A549 (cell line): ENCODE data around the gene XPO6. TPM values are rescaled to one million over a fixed set of nuclear protein-coding genes. Genes with fewer than 3 reads are reported as not detected.

Experiments
- ATAC-seq, 2 experiments: fragments of 200-7000 bp in 1 of 2; fragments of >200 bp in 1 of 2; cut with Nextera tagmentation in 1 of 2; cut with Tn5 transposase in 1 of 2; 3 replicates each; pipeline versions ENCODE4 v1.8.0 to v1.9.1; 2018 to 2020; ENCODE audit warnings: mild to moderate bottlenecking in 1 of 2, moderate library complexity in 1 of 2
- CTCF ChIA-PET: fragments of 300-600 bp; sonication (Branson Sonifier 250); formaldehyde crosslinking; extraction: SDS; loops from one replicate; lab custom pipeline; 2021; ENCODE audit warnings: antibody characterized with exemption, inconsistent platforms; lab: Yijun Ruan, JAX
- POLR2A ChIA-PET: fragments of 350-600 bp; formaldehyde crosslinking; extraction: SDS; loops from one replicate; lab custom pipeline; 2021; ENCODE audit warnings: antibody characterized with exemption, inconsistent platforms; lab: Yijun Ruan, JAX
- DNase-seq, 2 experiments: peaks; one replicate each; pipeline versions ENCODE4 v3.0.0 to v3.0.0-alpha.2; 2011 to 2016; ENCODE audit warnings: low read depth in 1 of 2, low spot score in 1 of 2
- FAIRE-seq: peaks from 2 replicates; lab custom pipeline; 2011; peaks lifted over from hg19 to GRCh38; lab: Jason Lieb, UNC
- H3K27ac ChIP-seq, 2 experiments: fragments of >200 bp; sonication (Bioruptor Twin); formaldehyde crosslinking; 3 replicates each; pipeline ENCODE4 v1.5.1; 2016 to 2017
- H3K4me1 ChIP-seq: fragments of >200 bp; sonication (Bioruptor Twin); formaldehyde crosslinking; 3 replicates; pipeline ENCODE4 v1.6.1; 2016
- H3K4me2 ChIP-seq: fragments of >200 bp; sonication (Bioruptor Twin); formaldehyde crosslinking; 3 replicates; pipeline ENCODE4 v1.6.1; 2016
- H3K4me3 ChIP-seq: fragments of >200 bp; sonication (Bioruptor Twin); formaldehyde crosslinking; 3 replicates; pipeline ENCODE4 v1.5.1; 2016
- H3K9me3 ChIP-seq: fragments of >200 bp; sonication (Bioruptor Twin); formaldehyde crosslinking; 3 replicates; pipeline ENCODE4 v1.6.1; 2016
- CHD4 ChIP-seq: fragments of 200-600 bp; sonication (generic); IDR thresholded peaks from 2 replicates; pipeline ENCODE4 v1.6.1; 2016; ENCODE audit warnings: antibody characterized with exemption, mild to moderate bottlenecking, borderline replicate concordance
- EHF ChIP-seq: fragments of 250-450 bp; sonication (Bioruptor Pico); IDR thresholded peaks from 2 replicates; pipeline ENCODE4 v1.5.0; 2020; ENCODE audit warnings: mild to moderate bottlenecking
- EP300 ChIP-seq, 2 experiments: fragments of >200 bp; sonication (Bioruptor Twin); formaldehyde crosslinking; IDR thresholded peaks; 2 replicates in 1 of 2; 3 replicates in 1 of 2; pipeline ENCODE4 v1.6.1; 2016 to 2017
- ESRRA ChIP-seq: fragments of 150-350 bp; IDR thresholded peaks from 2 replicates; pipeline ENCODE4 v1.6.1; 2014; ENCODE audit warnings: mild to moderate bottlenecking, low read length, borderline replicate concordance
- HOXB13 ChIP-seq: fragments of 250-450 bp; sonication (Bioruptor Pico); IDR thresholded peaks from 2 replicates; pipeline ENCODE4 v1.5.0; 2020; ENCODE audit warnings: low read depth, mild to moderate bottlenecking, moderate library complexity
- HOXB5 ChIP-seq: fragments of 250-450 bp; sonication (Bioruptor Pico); IDR thresholded peaks from 2 replicates; pipeline ENCODE4 v1.5.0; 2020; ENCODE audit warnings: mild to moderate bottlenecking, moderate library complexity
- NFE2L2 ChIP-seq: fragments of 150-350 bp; conservative IDR thresholded peaks from 2 replicates; pipeline ENCODE4 v1.6.1; 2014; ENCODE audit warnings: low read length
- NPAS2 ChIP-seq: fragments of 250-450 bp; sonication (Bioruptor Pico); IDR thresholded peaks from 2 replicates; pipeline ENCODE4 v1.8.0; 2022; ENCODE audit warnings: mild to moderate bottlenecking, moderate library complexity, borderline replicate concordance
- NR3C1 ChIP-seq: fragments of >200 bp; sonication (Bioruptor Twin); formaldehyde crosslinking; IDR thresholded peaks from 3 replicates; pipeline ENCODE4 v1.6.1; 2017
- POLR2AphosphoS2 ChIP-seq: conservative IDR thresholded peaks from 2 replicates; pipeline ENCODE4 v1.6.1; 2012; ENCODE audit warnings: low read length, improper control_type of control experiment, inconsistent platforms
- RAD21 ChIP-seq, 2 experiments: fragments of >200 bp in 1 of 2; sonication (Bioruptor Twin) in 1 of 2; formaldehyde crosslinking in 1 of 2; IDR thresholded peaks in 1 of 2; conservative IDR thresholded peaks in 1 of 2; 2 replicates in 1 of 2; 3 replicates in 1 of 2; pipeline ENCODE4 v1.6.1; 2012 to 2018; ENCODE audit warnings: inconsistent platforms in 1 of 2
- RCOR1 ChIP-seq: fragments of 150-350 bp; IDR thresholded peaks from 2 replicates; pipeline ENCODE4 v1.6.1; 2014; ENCODE audit warnings: antibody characterized with exemption, low read length, low read depth
- REST ChIP-seq: fragments of 200-600 bp; sonication (generic); IDR thresholded peaks from 2 replicates; pipeline ENCODE4 v1.6.1; 2016; ENCODE audit warnings: antibody characterized with exemption, mild to moderate bottlenecking, moderate library complexity
- SREBF2 ChIP-seq: fragments of 450-650 bp; IDR thresholded peaks from 2 replicates; pipeline ENCODE4 v1.6.1; 2014; ENCODE audit warnings: mild to moderate bottlenecking, moderate library complexity
- WGBS: methylation state at CpG from one replicate; pipeline ENCODE4 v1.1.6; 2017; ENCODE audit errors: missing lambda C conversion rate; 5-methylcytosine and 5-hydroxymethylcytosine counted together
- polyA plus RNA-seq, 4 experiments: library from polyadenylated mRNA; depleted of rRNA in 3 of 4; stranded (reverse); fragments of >200 nt; fragmentation: RNase III in 1 of 4; extraction: RNeasy Plus Mini Kit Qiagen cat#74134 plus additional on column Dnase treatment in 1 of 4; gene quantifications; 2 replicates in 3 of 4; 3 replicates in 1 of 4; pipeline ENCODE4 v1.2.3, GENCODE V29; 2011 to 2017
- TF ChIP-seq, protein P1 (sequence below): fragments of 150-350 bp; IDR thresholded peaks from 2 replicates; pipeline ENCODE4 v1.6.1; 2014; ENCODE audit warnings: low read depth, mild to moderate bottlenecking, low read length
- TF ChIP-seq, protein P2 (sequence below): IDR thresholded peaks from 2 replicates; pipeline ENCODE4 v1.6.1; 2012; ENCODE audit warnings: low read depth, borderline replicate concordance
- TF ChIP-seq, protein P3 (sequence below): fragments of >200 bp; sonication (Bioruptor Twin); formaldehyde crosslinking; IDR thresholded peaks from 2 replicates; pipeline ENCODE4 v1.6.1; 2016

Gene XPO6
- polyA plus RNA-seq, 2 of the 4 experiments (the other 2 are of a cell fraction): 63.0 to 108 TPM

DNA sequence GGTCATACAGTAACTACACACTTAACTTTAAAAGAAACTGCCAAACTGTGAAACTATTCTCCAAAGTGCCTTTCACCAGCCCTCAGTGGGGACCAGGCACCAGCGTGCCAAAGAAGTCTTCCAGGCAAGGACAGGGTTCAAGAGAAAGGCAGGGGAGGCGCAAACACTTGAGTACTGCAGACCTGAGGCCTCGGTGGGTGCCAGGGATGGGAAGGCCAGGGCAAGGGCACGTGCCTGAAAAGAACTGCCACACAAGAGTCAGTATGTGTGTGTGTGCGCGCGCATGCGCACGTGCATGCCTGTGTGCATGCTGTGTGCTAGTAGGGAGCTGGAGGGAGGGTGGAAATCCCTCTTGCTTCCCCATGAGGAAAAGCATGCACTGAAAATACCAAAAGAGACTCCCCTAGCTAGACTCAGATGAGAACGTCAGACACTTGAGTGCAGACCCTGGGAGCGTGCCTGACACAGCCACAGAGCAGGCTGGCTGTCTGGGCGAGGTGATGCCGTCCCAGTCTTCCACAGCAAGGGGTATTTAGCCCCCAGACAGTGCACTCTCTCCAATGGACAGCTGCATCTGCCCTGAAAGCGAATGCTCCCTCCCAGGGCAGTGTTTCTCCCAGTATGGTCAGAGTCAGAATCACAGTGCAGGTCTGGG lies 108.1 kb downstream of the XPO6 start:
- ChIA-PET CTCF (interaction anchor here (0.6 to 1.0 kb wide), 4 partner anchors 34 to 131 kb away, joined by 3 read pairs; no protein-coding TSS in a partner anchor), POLR2A (no interaction called here)
- 89% methylated on average over 13 of the region's 14 CpGs for WGBS
- Histone ChIP-seq H3K27ac (no peak overlapping the region), H3K4me3 (no peak overlapping the region), H3K9me3 (no peaks in the 10 kb centered on the region)
- no peak for FAIRE-seq
- no peak for TF ChIP-seq NPAS2 (CRISPR knock-in tag)
- TF ChIP-seq, all 56 proteins: peak for 0
- DNase-seq (no peak), ATAC-seq (no peak)
- Histone ChIP-seq H3K4me2 (no peak overlapping the region), H3K4me1 (no peaks in the 10 kb centered on the region)

DNA sequence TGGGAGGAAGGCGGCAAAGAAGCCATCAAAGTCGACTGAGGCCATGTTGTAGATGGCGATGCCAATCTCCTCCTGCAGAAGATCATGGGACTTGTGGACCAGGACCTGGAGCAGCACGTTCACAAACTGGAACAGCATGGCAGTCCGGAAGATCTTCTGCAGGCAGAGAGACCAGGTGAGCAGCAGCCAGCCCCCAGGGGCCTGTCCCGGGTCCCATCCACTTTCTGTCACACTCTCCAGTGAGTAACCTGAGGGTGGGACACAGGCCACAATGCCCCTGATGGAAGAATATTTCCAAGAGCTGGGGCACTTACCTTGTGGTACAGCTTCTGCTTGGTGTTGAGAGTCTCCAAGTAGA lies 110.3 kb downstream of the XPO6 start:
- WGBS: 87% methylated on average over 5 of the region's 6 CpGs
- H3K4me3 ChIP-seq: no peak overlapping the region
- H3K27ac ChIP-seq: no peak overlapping the region
- DNase-seq (no peak), ATAC-seq (no peak), FAIRE-seq (no peak)
- no peak overlapping the region for H3K4me2 ChIP-seq
- H3K9me3 ChIP-seq: no peaks in the 10 kb centered on the region
- H3K4me1 ChIP-seq: no peaks in the 10 kb centered on the region
- TF ChIP-seq REST (no peak), HOXB5 (CRISPR knock-in tag) (no peak), POLR2AphosphoS2 (no peak), ESRRA (no peak), EHF (no peak)
- ChIA-PET POLR2A (no interaction called here), CTCF (interaction anchor here (1.4 kb wide), 1 partner anchor 8 kb away, joined by 3 read pairs; no protein-coding TSS in a partner anchor)

DNA sequence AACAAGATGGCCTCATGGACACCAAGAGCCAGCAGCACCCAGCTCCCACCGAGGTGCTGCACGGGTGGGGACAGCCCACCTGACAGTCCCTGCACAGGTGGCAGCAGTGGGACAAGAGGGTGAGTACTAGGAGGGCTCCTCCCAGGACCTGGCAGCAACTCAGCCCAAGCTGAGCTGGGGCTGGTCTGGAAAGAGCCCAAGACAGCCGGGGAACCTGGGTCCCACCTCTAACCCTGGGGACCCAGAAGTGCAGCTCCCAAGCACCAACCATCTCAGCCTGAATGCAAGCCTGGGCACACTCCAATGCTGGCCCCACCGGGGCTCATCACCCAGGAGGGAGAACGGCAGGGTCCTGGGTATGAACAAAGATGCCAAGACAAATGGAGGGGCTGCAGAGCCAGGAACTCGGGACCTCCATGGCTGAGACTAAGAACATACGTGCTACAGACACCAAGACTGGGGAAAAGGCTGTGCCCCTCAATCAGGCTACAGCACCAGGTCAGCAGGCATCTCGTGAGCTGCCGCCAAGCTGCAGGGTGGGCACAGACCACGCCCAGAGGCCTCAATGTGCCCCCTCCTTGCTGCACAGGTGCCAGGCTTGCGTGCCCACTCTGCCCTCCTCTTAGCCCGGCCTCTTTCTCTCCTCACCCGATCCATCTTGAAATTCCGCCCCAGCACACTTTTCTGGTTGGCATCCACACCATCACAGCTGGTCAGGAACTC lies 110.8 kb downstream of the XPO6 start:
- ChIA-PET CTCF (interaction anchor here (1.1 to 1.5 kb wide), 2 partner anchors 33 to 221 kb away, joined by 3 read pairs; no protein-coding TSS in a partner anchor), POLR2A (no interaction called here)
- 98% methylated on average over 14 of the region's 14 CpGs for WGBS

More for the DNA sequence above, 110.8 kb downstream of the XPO6 start:
- DNase-seq (no peak), FAIRE-seq (no peak), ATAC-seq (no peak)
- no peaks in the 10 kb centered on the region for H3K4me1 ChIP-seq
- H3K27ac ChIP-seq: no peak overlapping the region
- H3K9me3 ChIP-seq: no peaks in the 10 kb centered on the region
- no peak overlapping the region for H3K4me2 ChIP-seq
- H3K4me3 ChIP-seq: no peak overlapping the region
- TF ChIP-seq NR3C1: no peak
- no peak for TF ChIP-seq CHD4
- no peak for TF ChIP-seq EHF
- TF ChIP-seq EP300 (IDR thresholded peaks at IDR 0.05): no peak
- TF ChIP-seq RCOR1: no peak
- no peak for TF ChIP-seq NFE2L2
- TF ChIP-seq, protein P1, sequence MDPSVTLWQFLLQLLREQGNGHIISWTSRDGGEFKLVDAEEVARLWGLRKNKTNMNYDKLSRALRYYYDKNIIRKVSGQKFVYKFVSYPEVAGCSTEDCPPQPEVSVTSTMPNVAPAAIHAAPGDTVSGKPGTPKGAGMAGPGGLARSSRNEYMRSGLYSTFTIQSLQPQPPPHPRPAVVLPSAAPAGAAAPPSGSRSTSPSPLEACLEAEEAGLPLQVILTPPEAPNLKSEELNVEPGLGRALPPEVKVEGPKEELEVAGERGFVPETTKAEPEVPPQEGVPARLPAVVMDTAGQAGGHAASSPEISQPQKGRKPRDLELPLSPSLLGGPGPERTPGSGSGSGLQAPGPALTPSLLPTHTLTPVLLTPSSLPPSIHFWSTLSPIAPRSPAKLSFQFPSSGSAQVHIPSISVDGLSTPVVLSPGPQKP: no peak
- TF ChIP-seq RAD21 (conservative IDR thresholded peaks at IDR 0.05 in 1 of 2, IDR thresholded peaks at IDR 0.05 in 1 of 2): no peak
- TF ChIP-seq HOXB5 (CRISPR knock-in tag): no peak
- TF ChIP-seq, protein P2, sequence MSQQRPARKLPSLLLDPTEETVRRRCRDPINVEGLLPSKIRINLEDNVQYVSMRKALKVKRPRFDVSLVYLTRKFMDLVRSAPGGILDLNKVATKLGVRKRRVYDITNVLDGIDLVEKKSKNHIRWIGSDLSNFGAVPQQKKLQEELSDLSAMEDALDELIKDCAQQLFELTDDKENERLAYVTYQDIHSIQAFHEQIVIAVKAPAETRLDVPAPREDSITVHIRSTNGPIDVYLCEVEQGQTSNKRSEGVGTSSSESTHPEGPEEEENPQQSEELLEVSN: no peak
- TF ChIP-seq, protein P3, sequence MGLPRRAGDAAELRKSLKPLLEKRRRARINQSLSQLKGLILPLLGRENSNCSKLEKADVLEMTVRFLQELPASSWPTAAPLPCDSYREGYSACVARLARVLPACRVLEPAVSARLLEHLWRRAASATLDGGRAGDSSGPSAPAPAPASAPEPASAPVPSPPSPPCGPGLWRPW: no peak
- no peak for TF ChIP-seq SREBF2
- no peak for TF ChIP-seq HOXB13 (CRISPR knock-in tag)
- TF ChIP-seq, all 56 proteins: peak for 0
